ENCODE measurements around the gene GALNT5.

DNA sequence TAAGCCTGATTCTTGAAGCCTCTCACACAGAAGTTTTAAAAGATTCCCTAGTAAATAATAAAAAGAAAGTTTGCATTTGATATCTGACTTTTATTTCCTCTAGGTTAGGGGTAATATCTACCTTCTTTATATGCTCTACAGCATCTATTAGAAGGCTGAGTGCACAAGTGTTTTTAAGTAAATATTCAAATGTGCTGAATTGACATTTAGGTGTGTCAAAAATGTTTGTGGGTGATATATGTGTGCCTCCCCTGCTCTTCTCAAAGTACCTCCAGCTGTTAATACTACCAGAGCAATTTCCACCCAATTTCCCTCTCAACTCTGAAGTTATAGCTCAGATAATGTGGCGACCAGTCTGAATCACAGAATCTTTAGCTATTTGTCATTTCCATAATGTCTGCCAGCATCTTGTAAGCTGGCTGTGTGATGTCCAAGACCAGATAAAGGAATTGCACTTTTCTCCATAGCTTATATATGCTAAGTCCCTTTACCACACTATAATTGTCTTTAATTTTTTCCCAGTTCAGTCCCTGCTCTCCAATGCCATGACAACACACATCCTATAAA is 92.5 kb downstream of the GALNT5 start:
- TF ChIP-seq, protein P1, sequence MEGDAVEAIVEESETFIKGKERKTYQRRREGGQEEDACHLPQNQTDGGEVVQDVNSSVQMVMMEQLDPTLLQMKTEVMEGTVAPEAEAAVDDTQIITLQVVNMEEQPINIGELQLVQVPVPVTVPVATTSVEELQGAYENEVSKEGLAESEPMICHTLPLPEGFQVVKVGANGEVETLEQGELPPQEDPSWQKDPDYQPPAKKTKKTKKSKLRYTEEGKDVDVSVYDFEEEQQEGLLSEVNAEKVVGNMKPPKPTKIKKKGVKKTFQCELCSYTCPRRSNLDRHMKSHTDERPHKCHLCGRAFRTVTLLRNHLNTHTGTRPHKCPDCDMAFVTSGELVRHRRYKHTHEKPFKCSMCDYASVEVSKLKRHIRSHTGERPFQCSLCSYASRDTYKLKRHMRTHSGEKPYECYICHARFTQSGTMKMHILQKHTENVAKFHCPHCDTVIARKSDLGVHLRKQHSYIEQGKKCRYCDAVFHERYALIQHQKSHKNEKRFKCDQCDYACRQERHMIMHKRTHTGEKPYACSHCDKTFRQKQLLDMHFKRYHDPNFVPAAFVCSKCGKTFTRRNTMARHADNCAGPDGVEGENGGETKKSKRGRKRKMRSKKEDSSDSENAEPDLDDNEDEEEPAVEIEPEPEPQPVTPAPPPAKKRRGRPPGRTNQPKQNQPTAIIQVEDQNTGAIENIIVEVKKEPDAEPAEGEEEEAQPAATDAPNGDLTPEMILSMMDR (IDR thresholded peaks at IDR 0.05; ENCODE audit: low read depth, low read length, missing input control) = no peak
- TF ChIP-seq, protein P2, sequence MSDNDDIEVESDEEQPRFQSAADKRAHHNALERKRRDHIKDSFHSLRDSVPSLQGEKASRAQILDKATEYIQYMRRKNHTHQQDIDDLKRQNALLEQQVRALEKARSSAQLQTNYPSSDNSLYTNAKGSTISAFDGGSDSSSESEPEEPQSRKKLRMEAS (IDR thresholded peaks at IDR 0.05) = no peak
- no peak for TF ChIP-seq RAD21 (IDR thresholded peaks at IDR 0.05)
- no peak for TF ChIP-seq YY1 (IDR thresholded peaks at IDR 0.05)
- TF ChIP-seq, protein P3, sequence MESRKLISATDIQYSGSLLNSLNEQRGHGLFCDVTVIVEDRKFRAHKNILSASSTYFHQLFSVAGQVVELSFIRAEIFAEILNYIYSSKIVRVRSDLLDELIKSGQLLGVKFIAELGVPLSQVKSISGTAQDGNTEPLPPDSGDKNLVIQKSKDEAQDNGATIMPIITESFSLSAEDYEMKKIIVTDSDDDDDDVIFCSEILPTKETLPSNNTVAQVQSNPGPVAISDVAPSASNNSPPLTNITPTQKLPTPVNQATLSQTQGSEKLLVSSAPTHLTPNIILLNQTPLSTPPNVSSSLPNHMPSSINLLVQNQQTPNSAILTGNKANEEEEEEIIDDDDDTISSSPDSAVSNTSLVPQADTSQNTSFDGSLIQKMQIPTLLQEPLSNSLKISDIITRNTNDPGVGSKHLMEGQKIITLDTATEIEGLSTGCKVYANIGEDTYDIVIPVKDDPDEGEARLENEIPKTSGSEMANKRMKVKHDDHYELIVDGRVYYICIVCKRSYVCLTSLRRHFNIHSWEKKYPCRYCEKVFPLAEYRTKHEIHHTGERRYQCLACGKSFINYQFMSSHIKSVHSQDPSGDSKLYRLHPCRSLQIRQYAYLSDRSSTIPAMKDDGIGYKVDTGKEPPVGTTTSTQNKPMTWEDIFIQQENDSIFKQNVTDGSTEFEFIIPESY (IDR thresholded peaks at IDR 0.05) = no peak
- TF ChIP-seq, protein P4, sequence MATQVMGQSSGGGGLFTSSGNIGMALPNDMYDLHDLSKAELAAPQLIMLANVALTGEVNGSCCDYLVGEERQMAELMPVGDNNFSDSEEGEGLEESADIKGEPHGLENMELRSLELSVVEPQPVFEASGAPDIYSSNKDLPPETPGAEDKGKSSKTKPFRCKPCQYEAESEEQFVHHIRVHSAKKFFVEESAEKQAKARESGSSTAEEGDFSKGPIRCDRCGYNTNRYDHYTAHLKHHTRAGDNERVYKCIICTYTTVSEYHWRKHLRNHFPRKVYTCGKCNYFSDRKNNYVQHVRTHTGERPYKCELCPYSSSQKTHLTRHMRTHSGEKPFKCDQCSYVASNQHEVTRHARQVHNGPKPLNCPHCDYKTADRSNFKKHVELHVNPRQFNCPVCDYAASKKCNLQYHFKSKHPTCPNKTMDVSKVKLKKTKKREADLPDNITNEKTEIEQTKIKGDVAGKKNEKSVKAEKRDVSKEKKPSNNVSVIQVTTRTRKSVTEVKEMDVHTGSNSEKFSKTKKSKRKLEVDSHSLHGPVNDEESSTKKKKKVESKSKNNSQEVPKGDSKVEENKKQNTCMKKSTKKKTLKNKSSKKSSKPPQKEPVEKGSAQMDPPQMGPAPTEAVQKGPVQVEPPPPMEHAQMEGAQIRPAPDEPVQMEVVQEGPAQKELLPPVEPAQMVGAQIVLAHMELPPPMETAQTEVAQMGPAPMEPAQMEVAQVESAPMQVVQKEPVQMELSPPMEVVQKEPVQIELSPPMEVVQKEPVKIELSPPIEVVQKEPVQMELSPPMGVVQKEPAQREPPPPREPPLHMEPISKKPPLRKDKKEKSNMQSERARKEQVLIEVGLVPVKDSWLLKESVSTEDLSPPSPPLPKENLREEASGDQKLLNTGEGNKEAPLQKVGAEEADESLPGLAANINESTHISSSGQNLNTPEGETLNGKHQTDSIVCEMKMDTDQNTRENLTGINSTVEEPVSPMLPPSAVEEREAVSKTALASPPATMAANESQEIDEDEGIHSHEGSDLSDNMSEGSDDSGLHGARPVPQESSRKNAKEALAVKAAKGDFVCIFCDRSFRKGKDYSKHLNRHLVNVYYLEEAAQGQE (IDR thresholded peaks at IDR 0.05) = no peak
- no peak for TF ChIP-seq TAF1 (conservative IDR thresholded peaks at IDR 0.05)
- no peak for TF ChIP-seq FOXA2 (IDR thresholded peaks at IDR 0.05)
- TF ChIP-seq NR2F2 (IDR thresholded peaks at IDR 0.05) = no peak
